GM12873 (cell line): ENCODE data around the gene TFAP2A.

Source experiments
- TF ChIP-seq, protein P1 (sequence below): IDR thresholded peaks from 2 replicates; pipeline ENCODE4 v1.5.1; 2012; ENCODE audit warnings: low read depth, mild to moderate bottlenecking, moderate library complexity, low read length, control low read depth; ENCODE audit not compliant: insufficient read depth; ENCODE audit errors: missing control alignments

TFAP2A gene

DNA sequence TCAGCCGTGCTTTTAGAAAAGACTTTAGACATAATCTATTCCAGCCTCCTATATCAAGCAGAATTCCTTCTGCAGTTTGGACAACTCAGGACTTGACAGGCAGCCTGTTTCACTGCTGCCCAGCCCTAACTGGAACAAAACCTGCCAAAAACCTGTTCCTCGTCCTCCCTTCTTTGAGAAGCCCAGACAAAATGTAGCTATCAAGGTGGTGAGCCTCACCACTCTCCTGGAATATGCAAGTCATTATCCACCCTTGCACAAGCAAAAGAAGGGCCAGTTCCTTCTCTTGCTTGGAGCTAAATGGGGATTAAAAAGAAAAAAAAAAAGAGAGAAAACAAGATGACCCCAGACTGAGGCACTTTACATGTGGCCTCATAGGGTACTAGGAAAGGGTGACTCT lies 64.2 kb downstream of the TFAP2A start:
- TF ChIP-seq, protein P1, sequence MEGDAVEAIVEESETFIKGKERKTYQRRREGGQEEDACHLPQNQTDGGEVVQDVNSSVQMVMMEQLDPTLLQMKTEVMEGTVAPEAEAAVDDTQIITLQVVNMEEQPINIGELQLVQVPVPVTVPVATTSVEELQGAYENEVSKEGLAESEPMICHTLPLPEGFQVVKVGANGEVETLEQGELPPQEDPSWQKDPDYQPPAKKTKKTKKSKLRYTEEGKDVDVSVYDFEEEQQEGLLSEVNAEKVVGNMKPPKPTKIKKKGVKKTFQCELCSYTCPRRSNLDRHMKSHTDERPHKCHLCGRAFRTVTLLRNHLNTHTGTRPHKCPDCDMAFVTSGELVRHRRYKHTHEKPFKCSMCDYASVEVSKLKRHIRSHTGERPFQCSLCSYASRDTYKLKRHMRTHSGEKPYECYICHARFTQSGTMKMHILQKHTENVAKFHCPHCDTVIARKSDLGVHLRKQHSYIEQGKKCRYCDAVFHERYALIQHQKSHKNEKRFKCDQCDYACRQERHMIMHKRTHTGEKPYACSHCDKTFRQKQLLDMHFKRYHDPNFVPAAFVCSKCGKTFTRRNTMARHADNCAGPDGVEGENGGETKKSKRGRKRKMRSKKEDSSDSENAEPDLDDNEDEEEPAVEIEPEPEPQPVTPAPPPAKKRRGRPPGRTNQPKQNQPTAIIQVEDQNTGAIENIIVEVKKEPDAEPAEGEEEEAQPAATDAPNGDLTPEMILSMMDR, result no peak

DNA sequence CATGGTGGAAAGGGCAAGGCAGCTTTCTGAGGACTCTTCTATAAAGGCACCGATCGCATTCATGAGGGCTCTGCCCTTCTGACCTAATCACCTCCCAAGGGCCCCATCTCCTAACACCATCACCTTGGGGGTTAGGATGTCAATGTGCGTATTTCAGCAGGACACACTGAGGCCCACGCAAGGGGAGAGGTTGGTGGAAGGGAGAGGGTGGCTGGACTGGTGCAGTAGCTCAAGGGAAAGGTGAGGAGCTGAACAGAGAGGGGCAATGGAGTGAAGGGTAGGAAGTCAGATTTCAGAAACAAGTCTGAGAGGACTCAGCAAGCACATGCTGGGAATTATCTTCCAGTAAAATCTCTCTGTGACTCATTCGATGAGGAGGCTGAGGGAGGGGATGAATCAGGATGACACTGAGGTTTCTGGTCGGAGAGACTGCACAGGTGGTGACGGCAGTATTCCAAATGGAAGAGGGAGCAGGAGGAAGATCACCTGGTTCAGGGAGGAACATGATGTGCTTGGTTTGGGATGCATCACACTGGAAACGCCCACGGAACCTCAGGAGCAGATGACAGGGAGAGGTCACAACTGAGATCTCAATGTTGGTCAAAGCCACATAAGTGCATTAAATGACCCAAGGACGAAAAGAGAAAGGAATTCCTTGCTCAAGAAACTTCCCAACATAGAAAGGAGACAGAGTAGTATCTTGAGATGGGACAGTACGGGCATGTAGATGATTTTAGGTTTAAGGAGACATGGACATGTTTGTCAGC lies 67.1 kb downstream of the TFAP2A start:
- TF ChIP-seq, protein P1, result no peak
